GM18951 (cell line): ENCODE measurements around the gene CAPN12.
"Not testable (repeated sequence)": the region's sequence is repeated elsewhere in the genome, so short reads cannot be mapped to it uniquely, and the experiment has no call there.

Experiments used
- POLR2A ChIP-seq: IDR thresholded peaks from 4 replicates; pipeline ENCODE4 v1.6.1; 2011; ENCODE audit warnings: mild to moderate bottlenecking; ENCODE audit not compliant: insufficient read length, insufficient read depth; ENCODE audit errors: extremely low read depth
- in situ Hi-C: fragments of 300-500 bp; cut with MboI; formaldehyde crosslinking; loops from one replicate; pipeline ENCODE4 v1.12.0; 2022; ENCODE audit warnings: low sequenced_read_pairs, mixed read lengths, inconsistent platforms; ENCODE audit not compliant: unreplicated experiment

The CAPN12 gene

GRCh38 chr19:38781058-38781457, 36.8 kb upstream of the CAPN12 start:
- in situ Hi-C loops: no loop called here
- TF ChIP-seq POLR2A: no peak

- in situ Hi-C loops: no loop called here
- no peak for TF ChIP-seq POLR2A
Observed at GRCh38 chr19:38780443-38780842, 36.2 kb upstream of the CAPN12 start.

GRCh38 chr19:38778733-38779132, 34.5 kb upstream of the CAPN12 start:
- no peak for TF ChIP-seq POLR2A
- in situ Hi-C loops: no loop called here

- no peak for TF ChIP-seq POLR2A
- in situ Hi-C loops: no loop called here
Observed at GRCh38 chr19:38774181-38774950, 30.1 kb upstream of the CAPN12 start.

GRCh38 chr19:38773469-38774177, 29.3 kb upstream of the CAPN12 start, which contains the start of gene LGALS7:
LGALS7 (minus strand) TSS chr19:38773517; CDS start chr19:38773492, 25 bp downstream.
- in situ Hi-C loops: no loop called here
- TF ChIP-seq POLR2A: no peak

- in situ Hi-C loops: not testable (repeated sequence)
Observed at GRCh38 chr19:38771569-38771968, 27.3 kb upstream of the CAPN12 start.

DNA sequence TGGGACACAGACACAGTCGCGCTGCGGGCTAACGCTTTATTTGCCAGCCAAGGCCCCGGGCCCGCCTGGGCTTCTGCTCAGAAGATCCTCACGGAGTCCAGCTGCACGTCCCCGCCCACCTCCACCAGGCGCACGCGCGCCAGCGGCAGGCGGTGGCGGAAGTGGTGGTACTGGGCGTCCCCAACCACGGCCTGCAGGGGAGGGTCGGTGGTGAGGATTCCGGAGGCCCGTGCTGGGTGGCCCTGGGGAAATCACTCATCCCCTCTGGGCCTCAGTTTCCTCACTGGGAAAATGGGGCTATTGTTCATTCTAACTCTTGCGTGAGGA, 26.6 kb upstream of the CAPN12 start:
- in situ Hi-C loops: not testable (repeated sequence)

GRCh38 chr19:38770228-38770948, 26.1 kb upstream of the CAPN12 start:
- in situ Hi-C loops: not testable (repeated sequence)

DNA sequence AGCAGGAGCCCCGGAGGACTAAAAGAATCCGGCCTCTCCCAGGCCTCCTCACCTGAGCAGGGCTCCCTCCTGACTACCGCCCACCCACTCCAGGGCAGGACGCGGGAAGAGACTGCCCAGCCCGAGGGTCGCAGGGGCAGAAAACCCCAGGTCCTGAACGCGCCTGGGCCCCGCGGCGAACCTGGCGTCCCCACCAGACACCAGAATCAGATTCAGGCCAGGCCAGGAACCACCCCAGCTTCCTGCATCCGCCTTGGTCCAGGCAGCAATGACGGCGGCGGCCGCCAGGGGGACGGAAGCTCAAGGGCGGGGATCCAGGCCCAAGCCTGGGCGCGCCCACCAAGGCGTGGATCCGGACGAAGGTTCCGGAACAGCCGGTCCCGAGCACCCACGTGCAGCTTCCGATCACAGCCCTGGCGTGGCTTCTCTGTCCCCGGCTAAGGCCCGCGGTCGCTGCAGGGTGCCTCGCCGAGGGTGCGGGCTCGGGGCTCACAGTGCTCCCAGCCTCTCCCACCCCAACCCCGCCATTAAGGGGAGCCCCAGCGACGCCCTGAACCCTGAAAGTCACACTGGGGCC, 25.4 kb upstream of the CAPN12 start:
- in situ Hi-C loops: no loop called here
- TF ChIP-seq POLR2A: peak; percentile 31

- in situ Hi-C loops: no loop called here
- no peak for TF ChIP-seq POLR2A
Observed at GRCh38 chr19:38766276-38767047, 22.2 kb upstream of the CAPN12 start.

- in situ Hi-C loops: no loop called here
- TF ChIP-seq POLR2A: no peak
Observed at GRCh38 chr19:38765214-38765613, 20.9 kb upstream of the CAPN12 start.

- TF ChIP-seq POLR2A: no peak
- in situ Hi-C loops: no loop called here
Observed at GRCh38 chr19:38763795-38764220, 19.5 kb upstream of the CAPN12 start.

DNA sequence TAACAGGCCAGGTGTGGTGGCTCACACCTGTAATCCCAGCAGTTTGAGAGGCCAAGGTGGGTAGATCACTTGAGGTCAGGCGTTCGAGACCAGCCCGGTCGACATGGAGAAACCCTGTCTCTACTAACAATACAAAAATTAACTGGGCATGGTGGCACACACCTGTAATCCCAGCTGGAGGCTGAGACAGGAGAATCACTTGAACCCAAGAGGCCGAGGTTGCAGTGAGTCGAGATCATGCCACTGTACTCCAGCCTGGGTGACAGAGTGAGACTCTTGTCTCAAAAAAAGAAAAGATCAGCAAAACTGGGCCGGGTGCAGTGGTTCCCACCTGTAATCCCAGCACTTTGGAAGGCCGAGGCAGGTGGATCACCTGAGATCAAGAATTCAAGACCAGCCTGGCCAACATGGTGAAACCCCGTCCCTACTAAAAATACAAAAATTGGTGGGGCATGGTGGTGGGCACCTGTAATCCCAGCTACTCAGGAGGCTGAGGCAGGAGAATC, 17.7 kb upstream of the CAPN12 start:
- in situ Hi-C loops: not testable (repeated sequence)

DNA sequence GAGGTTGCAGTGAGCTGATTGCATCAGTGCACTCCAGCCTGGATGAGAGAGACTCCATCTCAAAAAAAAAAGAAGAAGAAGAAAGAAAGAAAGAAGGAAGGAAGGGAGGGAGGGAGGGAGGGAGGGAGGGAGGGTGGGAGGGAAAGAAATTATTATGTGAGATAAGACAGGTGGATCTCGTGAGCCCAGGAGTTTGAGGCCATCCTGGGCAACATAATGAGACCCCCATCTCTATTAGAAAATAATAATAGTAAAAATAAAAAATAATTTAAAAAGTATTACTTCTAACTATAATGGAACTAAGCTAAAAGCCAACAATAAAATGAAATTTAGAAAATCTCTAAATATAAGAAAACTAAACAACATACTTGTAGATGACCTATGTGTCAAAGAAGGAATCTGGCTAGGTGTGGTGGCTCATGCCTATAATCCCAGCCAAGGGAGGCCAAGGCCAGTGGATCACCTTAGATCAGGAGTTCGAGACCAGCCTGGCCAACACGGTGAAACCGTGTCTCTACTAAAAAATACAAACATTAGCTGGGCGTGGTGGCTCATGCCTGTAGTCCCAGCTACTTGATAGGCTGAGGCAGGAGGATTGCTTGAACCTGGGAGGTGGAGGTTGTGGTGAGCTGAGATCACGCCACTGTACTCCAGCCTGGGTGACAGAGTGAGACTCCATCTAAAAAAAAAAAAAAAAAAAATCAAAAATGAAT, 16.7 kb upstream of the CAPN12 start:
- in situ Hi-C loops: not testable (repeated sequence)
